Ishikawa (cell line): ENCODE data around the gene HNRNPC.

Experiments
- CEBPB ChIP-seq: IDR thresholded peaks from 2 replicates; pipeline ENCODE4 v1.6.1; 2012
- CREB1 ChIP-seq: IDR thresholded peaks from 2 replicates; pipeline ENCODE4 v1.6.1; 2012; ENCODE audit warnings: low read depth
- EGR1 ChIP-seq: IDR thresholded peaks from 2 replicates; pipeline ENCODE4 v1.6.1; 2012
- EP300 ChIP-seq: IDR thresholded peaks from 2 replicates; pipeline ENCODE4 v1.6.1; 2012; ENCODE audit warnings: borderline replicate concordance
- FOXM1 ChIP-seq: IDR thresholded peaks from 2 replicates; pipeline ENCODE4 v1.6.1; 2012; ENCODE audit warnings: low read depth, borderline replicate concordance
- NFIC ChIP-seq: IDR thresholded peaks from 2 replicates; pipeline ENCODE4 v1.6.1; 2012
- RAD21 ChIP-seq: IDR thresholded peaks from 2 replicates; pipeline ENCODE4 v1.6.1; 2012; ENCODE audit warnings: low read depth
- TAF1 ChIP-seq: IDR thresholded peaks from 2 replicates; pipeline ENCODE4 v1.6.1; 2012; ENCODE audit warnings: low read depth, mild to moderate bottlenecking
- TCF12 ChIP-seq: IDR thresholded peaks from 2 replicates; pipeline ENCODE4 v1.6.1; 2012; ENCODE audit warnings: low read depth
- TEAD4 ChIP-seq: IDR thresholded peaks from 2 replicates; pipeline ENCODE4 v1.6.1; 2012
- YY1 ChIP-seq: IDR thresholded peaks from 2 replicates; pipeline ENCODE4 v1.6.1; 2012; ENCODE audit warnings: low read depth
- ZBTB7A ChIP-seq: IDR thresholded peaks from 2 replicates; pipeline ENCODE4 v1.6.1; 2012; ENCODE audit warnings: low read depth
- TF ChIP-seq, protein P1 (sequence below): IDR thresholded peaks from 2 replicates; pipeline ENCODE4 v1.6.1; 2012; ENCODE audit warnings: low read depth, mild to moderate bottlenecking
- TF ChIP-seq, protein P2 (sequence below): IDR thresholded peaks from 2 replicates; pipeline ENCODE4 v1.6.1; 2012
- TF ChIP-seq, protein P3 (sequence below): IDR thresholded peaks from 2 replicates; pipeline ENCODE4 v1.6.1; 2012

Gene HNRNPC

DNA sequence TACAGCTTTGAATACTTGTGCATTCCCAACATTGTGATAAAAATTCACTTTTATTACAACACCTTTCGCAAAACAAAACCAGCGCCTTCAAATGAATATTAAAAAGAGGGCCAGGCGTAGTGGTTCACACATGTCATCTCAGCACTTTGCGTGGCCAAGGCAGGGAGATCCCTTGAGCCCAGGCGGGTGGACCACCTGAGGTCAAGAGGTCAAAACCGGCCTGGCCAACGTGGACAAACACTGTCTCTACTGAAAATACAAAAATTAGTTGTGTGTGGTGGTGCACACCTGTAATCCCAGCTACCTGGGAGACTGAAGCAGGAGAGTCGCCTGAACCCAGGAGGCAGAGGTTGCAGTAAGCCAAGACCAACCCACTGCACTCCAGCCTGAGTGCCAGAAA lies 42.8 kb downstream of the HNRNPC start:
- TF ChIP-seq TCF12: no peak
- no peak for TF ChIP-seq FOXM1
- no peak for TF ChIP-seq TEAD4

DNA sequence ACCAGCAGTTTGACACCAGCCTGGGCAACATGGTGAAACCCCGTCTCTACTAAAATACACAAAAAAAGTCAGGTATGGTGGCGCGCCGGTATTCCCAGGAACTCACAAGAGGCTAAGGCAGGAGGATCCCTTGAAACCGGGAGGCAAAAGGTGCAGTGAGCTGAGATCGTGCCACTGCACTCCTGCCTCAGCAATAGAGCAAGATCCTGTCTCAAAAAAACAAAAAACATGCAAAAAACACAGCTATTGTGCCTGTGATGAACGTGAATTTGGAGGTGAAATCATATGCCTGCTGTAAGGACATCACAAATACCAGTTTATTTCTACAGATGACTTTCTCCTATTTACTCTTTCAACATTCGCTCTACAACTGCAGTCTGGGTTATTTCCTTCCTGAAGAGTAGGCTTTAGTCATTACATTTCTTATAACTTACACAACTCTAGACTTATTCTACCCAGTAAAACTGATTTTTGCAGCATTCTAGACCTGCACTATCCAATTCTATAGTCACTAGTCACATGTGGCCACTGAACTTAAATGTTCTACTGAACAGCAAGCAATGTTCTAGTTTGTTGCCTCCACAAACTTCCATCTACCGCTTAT lies 48.3 kb downstream of the HNRNPC start:
- no peak for TF ChIP-seq NFIC
- TF ChIP-seq CREB1: no peak

DNA sequence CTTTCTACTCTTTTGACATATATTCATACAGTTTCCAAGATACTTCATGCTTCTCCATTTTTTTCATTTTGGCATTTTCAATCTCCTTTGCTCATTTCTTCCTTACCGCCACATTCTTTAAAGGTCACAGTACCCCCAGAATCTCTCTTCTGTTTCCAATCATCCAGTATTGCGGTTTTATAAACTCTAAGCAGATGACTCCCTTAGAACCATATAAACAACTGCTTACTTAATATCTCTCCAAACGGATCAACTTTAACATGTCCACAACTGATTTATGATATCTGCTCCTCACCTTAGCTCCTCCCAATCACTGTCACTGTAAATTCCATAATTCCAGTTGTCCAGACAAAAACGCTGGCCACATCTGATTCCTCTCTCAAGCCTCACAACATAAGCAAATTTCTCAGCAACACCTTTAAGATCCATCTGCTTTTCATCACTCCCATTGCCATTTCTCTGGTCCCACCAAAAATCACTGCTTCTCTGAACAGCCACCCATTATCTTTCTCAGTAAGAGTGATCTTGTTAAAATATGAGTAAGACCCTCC lies 49.6 kb downstream of the HNRNPC start:
- TF ChIP-seq, protein P1, sequence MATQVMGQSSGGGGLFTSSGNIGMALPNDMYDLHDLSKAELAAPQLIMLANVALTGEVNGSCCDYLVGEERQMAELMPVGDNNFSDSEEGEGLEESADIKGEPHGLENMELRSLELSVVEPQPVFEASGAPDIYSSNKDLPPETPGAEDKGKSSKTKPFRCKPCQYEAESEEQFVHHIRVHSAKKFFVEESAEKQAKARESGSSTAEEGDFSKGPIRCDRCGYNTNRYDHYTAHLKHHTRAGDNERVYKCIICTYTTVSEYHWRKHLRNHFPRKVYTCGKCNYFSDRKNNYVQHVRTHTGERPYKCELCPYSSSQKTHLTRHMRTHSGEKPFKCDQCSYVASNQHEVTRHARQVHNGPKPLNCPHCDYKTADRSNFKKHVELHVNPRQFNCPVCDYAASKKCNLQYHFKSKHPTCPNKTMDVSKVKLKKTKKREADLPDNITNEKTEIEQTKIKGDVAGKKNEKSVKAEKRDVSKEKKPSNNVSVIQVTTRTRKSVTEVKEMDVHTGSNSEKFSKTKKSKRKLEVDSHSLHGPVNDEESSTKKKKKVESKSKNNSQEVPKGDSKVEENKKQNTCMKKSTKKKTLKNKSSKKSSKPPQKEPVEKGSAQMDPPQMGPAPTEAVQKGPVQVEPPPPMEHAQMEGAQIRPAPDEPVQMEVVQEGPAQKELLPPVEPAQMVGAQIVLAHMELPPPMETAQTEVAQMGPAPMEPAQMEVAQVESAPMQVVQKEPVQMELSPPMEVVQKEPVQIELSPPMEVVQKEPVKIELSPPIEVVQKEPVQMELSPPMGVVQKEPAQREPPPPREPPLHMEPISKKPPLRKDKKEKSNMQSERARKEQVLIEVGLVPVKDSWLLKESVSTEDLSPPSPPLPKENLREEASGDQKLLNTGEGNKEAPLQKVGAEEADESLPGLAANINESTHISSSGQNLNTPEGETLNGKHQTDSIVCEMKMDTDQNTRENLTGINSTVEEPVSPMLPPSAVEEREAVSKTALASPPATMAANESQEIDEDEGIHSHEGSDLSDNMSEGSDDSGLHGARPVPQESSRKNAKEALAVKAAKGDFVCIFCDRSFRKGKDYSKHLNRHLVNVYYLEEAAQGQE: no peak
- TF ChIP-seq FOXM1: no peak
- TF ChIP-seq, protein P2, sequence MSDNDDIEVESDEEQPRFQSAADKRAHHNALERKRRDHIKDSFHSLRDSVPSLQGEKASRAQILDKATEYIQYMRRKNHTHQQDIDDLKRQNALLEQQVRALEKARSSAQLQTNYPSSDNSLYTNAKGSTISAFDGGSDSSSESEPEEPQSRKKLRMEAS: no peak
- no peak for TF ChIP-seq TAF1
- no peak for TF ChIP-seq TCF12
- TF ChIP-seq EP300: no peak
- TF ChIP-seq RAD21: no peak
- TF ChIP-seq, protein P3, sequence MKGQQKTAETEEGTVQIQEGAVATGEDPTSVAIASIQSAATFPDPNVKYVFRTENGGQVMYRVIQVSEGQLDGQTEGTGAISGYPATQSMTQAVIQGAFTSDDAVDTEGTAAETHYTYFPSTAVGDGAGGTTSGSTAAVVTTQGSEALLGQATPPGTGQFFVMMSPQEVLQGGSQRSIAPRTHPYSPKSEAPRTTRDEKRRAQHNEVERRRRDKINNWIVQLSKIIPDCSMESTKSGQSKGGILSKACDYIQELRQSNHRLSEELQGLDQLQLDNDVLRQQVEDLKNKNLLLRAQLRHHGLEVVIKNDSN: no peak
- TF ChIP-seq TEAD4: no peak
- no peak for TF ChIP-seq ZBTB7A

DNA sequence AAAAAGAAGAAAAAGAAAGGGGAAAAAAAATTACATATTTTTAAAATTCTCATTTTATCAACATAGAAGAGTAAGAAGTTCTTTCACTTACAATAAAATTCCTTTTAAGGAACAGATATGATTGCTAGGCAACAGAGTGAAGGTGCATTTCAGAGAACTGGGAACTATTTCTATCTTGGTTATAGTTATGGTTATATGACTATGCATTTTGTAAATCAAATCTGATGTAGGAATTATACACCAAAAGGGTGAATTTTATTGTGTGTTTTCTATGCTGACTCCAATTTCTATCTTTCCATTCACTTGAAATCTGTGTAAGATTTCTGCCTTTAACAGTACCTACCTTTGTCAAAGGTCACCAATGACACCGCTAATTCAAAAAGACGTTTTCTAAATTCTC lies 50.1 kb downstream of the HNRNPC start:
- no peak for TF ChIP-seq FOXM1
- TF ChIP-seq EP300: no peak
- TF ChIP-seq, protein P1: no peak
- no peak for TF ChIP-seq RAD21
- no peak for TF ChIP-seq TCF12
- no peak for TF ChIP-seq CEBPB
- TF ChIP-seq NFIC: no peak

DNA sequence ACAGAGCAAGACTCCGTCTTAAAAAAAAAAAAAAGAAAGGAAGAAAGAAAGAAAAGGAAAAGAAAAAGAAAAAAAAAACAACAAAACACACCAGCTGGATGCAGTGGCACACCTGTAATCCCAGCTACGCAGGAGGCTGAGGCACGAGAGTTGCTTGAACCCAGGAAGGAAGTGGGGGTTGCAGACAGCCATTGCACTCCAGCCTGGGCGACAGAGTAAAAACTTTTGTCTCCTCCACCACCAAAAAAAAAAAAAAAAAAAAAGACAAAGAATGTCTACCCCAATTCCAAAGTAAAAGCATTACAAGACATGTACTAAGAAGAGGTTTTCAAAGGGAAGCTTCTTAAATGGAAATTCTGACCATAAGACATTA lies 53.4 kb downstream of the HNRNPC start:
- TF ChIP-seq TEAD4 (no peak), CEBPB (no peak), TAF1 (no peak), CREB1 (no peak), NFIC (no peak), ZBTB7A (no peak), EP300 (no peak), EGR1 (no peak), RAD21 (no peak), FOXM1 (no peak), YY1 (no peak), TCF12 (no peak)
- TF ChIP-seq, protein P1: no peak
- TF ChIP-seq, protein P2: no peak
- TF ChIP-seq, protein P3: no peak
